NCI-H1436 (cell line): ENCODE data around the gene PRKCH.

ENCODE experiments used
- DNase-seq: peaks from one replicate; lab custom pipeline; 2025; lab: John Stamatoyannopoulos, UW

The PRKCH gene

DNA sequence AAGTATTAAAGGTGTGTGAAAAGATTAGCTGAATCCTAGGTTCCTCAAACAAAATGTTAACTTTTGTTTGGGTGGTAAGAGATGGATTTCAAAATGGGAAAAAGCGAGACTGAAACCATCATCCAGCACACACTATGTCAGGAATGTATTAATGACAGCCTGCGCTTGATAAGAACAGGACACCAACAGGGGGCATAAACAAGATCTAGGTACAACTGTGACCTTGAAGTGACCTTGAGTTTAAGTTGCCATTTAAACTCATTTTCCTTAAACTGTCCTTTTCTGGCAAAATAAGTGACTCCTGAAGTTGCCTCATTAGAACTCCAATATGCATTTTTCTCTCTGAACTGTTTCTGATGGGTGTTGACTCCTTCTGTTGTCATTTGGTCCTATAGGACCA is 17.1 kb downstream of the PRKCH start:
- DNase-seq, result no peak

DNA sequence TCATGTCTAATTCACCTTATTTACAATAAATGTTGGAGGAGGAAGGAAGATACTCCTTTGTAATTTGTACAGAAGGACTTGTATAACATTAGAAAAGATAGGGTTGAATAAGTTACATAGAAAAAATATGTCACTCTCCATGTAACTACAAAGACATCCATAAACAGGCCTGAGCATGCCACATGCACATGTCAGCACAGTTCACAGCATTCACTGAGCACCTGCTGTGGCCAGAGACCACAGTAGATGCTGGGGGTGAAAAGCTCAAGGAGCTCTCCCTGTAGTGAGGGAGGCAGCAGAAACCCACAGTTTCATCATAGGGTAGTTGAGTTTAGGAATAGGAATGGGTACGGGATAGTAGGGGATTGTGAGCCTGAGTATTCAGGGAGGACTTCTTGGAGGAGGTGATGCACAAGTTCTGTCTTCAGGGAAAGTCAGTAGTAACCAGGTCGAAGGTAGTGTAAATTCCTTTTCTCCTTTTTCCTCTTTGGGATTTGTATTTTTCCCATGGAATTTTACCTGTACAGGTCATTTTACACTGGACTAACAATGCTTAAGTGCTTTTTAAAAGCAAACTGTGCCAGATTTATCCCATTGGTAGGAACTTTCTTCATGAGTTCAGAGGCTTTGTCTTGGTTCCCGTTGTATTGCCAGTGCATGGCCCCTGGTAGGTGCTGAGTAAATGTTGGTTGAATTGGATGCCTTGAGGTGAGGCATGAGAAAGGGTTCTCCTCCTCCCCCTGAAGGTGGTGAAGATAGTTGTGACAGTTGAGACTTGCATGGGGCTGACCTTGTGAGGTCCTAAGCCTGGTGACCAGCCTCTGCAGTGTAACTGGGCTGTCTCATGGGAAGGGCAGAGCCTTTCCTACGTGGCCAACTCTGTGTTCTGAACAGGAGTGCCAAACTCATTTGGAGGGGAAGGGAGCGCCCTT is 20.2 kb downstream of the PRKCH start:
- DNase-seq, result no peak

DNA sequence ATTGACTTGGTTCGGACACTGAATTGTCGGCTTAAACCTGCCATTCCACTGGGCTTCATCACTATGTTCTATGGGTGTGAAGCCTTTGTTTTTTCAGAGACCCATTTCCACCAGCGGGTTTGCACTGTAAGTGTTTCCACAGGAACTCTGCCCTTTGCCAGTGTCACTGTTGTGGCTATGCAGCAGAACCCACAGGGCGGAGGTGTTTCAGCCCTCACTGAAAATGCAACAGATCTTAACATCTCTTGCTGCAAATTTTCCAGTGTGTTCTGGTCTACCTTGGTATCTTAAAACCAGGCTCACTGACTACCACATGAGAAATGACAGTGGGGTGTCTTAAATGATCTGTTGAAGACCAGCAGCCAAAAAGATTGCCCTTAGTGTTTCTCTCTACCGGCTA is 21.1 kb downstream of the PRKCH start:
- DNase-seq, result no peak

DNA sequence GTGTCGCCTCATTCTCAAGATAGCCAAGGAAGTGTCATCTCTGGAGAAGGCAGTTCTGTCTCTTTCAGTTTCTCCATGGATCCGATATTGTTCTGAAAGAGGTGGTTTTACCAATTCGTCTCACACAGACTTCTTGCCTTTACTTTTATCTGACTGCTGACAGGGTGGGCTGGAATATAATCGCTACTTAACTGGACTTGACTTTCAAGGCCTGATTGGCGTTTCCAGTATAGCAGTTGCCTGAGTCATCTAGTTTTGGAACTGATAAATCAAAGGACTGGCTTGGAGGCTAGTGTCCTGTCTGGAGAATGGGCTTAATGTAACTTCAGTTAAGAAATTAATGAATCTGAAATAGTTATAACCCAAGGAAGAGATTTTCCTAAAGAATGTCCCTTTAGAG is 21.6 kb downstream of the PRKCH start:
- no peak for DNase-seq

DNA sequence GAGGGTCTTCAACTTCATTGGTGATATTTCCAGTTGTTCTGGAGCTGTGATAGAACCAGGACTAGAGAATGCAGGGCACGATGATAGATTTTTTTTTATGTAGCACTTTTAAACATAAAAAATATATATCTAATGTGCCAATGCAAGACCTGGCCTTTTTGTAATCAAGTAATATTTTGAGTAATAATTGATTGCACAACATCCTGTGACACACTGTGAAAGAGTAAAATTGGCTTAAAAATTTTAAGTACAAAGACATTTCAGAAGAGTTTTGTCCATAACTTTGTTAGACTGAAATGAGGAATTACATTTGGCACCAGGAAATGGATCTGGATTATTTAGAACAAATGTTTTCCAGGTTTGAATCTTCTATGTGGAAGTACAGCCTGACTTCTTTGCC is 22.1 kb downstream of the PRKCH start:
- no peak for DNase-seq

DNA sequence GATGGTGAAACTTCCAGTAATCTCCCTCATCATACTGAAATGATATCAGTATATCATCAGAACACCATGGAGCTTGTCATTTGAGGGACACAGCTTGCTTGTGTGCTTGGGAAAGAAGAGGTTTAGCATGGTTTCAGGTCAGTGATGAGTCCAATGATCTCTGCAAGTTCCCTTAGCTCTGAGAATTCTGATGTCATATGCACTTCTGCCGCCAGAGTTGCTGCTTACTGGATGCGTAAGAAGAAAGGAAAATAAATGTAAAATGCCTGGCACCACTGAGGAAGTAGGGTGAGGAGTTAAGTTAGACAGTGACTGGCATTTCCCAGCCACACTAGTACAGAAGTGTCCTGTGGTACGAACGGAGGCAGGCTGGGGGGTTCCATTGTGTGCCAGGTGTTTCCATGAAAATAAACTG is 22.6 kb downstream of the PRKCH start:
- no peak for DNase-seq

DNA sequence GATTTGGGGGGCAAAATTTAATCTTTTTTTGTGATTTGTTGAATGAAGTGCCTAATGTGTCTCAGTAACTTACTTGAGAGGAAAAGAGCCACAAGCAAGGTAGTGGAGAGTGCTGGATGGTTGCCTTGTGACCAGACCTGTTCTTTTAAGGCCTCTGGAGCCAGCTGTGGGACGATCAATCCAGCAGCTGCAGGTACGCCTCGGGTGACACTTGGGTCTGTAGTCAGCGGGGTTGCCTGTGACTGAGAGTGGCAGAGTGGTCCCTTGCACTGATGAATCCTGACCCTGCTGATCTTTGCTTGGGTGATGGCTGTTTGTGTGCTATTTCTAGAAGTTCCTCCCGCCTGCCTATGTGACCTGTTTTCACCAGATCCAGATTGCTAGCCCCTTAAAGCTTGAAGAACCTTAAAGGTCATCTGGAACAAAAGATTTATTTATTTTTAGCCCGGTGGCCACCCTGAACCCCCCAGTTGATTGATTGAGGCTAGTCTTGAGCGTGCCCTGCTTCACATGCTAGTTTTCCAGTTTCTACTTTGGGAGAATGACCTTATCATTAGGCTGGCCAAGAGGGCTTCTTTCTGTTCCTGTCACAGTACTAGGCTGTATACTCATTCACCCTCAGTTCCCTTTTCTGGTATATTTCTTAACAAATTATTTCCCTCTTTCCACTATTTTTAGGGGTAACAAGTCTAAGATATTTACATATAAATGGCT is 23.2 kb downstream of the PRKCH start:
- DNase-seq, result no peak

DNA sequence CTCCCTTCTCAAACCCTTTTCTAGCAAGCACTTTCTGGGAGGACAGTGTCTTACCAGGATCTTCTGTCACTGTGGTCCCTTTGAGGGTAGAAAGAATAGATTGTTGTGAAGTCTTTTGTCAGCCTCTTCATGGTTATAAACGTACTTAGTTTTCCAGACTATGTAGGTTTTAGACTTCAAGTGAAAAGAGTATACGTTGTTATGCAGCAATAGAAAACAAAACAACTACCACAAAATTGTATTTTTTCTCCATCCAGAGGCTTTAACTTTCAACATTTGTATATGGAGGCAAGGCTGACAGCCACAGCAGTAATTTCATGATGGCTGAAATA is 23.7 kb downstream of the PRKCH start:
- no peak for DNase-seq

DNA sequence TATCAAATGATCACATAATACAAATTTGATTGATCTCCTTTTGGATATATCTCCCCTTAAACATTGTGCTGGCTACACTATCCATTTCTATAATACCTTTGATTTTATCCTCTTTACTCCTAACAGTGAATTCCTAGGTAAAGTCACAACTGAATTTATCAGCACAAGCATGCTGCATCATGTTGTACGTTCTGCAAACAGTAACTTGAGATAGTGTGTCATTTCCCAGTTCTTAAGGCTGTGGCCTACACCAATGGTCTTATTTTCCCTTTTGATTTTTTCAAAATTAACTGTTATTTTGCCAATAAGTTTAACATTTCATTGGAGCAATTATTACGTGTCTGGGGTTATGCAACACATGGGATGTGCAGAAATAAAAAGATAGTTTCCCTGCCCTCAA is 24.8 kb downstream of the PRKCH start:
- DNase-seq, result no peak

DNA sequence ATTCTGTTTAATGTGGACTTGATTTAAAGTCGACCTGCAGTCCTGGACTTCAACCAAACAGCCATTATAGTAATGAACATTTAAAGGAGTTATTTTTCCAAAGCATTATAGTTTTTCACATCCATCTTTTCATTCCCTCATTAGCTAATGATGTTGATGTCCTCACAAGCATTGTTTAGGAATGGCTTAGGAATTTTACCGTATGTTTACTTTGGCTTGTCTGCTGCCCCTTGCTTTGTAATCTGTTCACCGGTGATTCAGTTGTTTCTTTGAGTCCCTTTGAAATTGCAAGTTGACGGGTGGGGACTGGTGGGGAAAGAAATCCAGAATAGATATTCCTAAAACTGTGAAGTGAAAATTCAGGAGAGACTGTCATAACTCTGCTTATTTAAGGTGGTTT is 25.4 kb downstream of the PRKCH start:
- no peak for DNase-seq

DNA sequence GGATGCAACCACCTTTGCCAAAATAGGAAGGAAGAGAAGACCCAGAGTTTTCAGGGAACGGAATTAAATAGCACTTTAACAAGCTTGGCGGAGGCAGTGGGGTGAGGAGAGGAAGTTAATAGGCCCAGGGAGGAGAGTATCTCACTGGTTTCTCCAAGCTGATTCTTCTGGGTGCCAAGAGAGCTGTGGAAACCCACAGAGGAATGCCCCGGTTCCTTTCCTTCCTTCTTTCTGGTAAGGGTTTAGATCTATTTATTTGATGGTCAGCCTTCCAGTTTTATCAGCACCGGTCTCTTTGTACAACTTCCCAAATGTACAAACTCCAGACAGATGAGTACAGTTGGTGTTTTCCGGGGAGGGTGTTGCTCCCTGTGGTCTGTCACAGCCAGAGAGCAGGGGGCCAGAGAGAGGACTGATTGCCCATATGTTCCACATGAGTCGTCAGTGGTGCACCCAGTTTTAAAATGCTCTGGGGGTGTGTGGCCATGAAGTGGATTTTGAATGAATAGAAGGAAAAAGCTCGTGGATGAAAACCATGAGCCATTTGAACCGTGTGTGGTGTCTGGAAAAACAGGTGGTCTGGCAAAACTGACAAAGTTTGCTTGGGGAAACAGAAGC is 26.6 kb downstream of the PRKCH start:
- DNase-seq, result no peak

DNA sequence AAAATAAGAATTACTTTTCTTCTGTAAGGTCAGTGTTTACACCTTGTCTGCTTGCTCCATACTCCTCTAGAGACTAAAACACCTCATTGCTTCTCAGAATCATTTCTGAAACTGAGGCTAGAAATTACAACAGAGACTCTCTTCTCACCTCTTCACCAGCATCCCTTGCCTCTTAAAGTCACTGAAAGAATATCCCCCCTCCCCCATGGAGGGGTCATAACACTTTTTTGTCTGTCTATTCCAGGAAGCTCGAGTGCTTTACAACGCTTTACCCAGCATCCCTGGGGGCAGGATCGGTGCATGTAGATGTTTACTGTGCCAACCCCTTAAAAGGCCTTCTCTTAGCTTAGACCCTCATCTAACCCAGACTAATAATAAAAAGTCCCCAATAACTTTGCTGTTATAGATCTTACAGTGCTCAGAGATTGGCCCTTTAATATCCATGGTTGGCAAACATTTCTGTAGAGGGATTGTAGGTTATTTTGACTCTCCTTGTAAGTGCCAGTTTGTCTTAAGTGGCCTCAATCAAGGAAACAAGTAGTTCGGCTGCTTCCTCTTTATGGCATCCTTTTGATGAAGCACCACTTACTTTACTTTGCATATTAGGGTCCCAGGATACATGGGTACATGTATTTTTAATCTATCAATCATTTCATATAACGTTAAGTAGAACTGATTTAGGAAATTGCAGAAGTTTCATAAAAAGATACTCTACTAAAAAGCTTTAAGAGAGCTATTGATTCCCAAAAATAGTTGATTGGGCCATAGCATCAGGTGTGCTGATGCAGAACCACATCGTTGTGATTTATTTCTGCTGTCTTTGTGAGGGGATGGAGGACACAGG is 29.3 kb downstream of the PRKCH start:
- no peak for DNase-seq

DNA sequence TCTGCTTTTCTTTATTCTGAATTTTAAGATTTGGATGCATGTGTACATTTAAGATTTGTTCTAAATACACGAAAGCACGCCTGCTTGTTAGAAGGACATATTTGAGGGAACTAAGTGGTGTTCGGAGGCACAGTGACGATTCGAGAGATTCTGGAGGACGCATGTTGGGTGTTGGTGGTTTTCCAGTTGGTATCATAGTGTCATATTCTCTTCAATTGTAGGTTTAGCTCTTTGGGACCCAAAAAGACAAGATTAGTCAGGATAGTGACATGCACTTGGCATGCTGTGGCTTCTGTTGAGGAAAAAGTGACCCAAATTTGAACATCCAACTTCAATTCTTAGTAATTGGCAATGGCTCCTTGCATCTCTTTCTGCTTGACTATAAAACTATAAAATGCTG is 30.1 kb downstream of the PRKCH start:
- no peak for DNase-seq

DNA sequence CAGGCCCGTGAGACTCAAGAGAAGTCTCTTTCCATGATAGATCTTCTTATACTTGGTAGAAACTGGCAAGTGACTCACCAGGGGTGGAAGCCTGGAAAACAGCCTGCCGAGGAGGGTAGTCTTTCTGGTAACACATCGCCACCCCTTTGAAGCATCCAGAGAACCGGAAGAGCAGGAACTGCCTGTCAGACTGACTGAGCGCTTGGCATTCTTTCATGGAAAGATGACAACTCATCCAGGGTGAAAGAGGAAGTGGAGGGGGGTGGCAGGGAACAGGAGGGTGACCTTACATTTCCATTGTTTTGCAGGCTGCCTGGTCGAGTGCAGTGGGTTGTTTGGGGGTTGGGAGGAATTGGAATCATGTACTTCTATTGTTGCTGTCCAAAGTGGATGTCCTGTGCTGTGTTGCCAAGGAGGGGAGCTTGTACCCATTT is 34.5 kb downstream of the PRKCH start:
- no peak for DNase-seq

DNA sequence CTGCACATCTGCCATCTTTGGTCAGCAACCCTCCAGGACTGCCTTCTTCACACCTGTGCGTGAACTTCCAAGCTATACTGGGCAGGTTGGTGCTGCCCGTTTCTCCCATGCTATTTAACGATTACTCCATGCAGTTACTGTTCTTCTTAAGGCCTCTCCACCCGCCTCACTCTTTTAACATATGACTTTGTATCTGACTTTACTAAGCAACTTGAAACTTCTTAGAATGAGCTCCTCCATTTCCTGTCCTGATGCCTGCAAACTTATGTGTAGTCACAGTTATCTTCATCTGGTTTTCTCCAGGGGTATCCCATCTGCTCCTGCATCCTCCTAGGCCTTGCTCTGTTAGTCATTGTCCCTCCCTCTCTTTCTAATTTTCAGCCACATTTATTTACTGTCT is 35.7 kb downstream of the PRKCH start:
- DNase-seq, result no peak

DNA sequence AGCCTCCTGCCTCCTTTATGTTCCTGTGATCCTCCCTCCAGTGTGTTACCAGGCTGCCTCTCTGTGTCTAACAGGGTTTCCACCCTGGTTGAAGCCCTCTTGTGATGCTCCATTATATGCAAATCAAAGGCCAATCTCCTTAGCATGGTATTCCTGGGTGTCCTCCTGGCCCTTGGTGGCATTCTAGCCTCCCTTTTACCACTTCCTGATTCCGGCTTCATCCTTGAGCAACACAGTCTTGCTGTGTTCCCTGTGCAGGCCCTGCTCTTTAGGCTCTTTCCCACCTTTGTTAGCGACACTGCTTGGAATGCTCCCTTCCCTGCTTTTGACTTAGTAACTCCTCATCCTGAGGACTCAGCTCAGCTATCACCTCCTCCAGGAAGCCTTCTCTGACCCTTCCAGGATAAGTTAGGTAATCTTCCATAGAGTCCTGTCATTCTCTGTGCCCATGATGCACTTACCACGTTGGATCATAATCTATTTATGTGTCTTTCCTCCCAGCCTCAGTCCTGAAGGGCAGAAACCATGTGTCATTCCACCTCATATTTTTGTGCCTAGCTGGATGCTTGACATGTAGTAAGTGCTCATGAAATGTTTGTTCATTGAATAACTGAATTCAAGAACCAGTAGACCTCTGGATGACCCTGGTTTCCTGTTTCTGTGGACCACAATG is 37.3 kb downstream of the PRKCH start:
- DNase-seq, result no peak

DNA sequence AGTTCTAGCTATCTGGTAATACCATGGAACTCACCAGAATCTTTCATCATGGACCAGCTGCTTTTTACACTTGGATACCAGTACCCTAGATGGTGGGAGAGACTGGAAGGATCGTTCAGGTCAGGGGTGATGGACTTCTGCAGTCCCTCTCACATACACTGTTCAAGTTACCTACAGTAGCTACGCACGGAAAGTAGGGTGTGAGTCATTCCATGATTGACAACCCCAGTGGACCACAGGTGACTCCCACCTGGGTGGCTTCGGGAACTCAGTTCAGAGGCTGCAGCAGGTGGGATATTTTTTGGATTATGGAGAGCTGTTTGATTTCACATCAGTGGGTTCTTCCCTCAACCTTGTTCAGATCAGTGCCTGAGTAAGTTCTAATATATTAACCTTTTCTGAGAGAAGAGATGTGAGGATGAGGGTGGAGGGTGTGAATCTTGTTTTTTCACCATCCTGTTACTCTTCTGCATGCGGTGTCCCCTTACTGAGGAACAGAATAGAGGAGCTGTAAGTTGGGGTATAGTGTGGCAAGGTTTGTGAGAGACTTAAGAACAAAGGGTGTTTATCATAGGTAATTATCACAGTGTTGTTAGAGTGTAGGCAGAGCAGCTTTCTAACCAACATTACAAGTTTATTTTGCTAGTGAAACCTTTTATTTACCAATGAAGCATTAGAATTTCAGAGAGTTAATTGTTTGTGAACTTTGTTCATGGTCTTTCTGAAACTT is 39.6 kb downstream of the PRKCH start:
- no peak for DNase-seq

DNA sequence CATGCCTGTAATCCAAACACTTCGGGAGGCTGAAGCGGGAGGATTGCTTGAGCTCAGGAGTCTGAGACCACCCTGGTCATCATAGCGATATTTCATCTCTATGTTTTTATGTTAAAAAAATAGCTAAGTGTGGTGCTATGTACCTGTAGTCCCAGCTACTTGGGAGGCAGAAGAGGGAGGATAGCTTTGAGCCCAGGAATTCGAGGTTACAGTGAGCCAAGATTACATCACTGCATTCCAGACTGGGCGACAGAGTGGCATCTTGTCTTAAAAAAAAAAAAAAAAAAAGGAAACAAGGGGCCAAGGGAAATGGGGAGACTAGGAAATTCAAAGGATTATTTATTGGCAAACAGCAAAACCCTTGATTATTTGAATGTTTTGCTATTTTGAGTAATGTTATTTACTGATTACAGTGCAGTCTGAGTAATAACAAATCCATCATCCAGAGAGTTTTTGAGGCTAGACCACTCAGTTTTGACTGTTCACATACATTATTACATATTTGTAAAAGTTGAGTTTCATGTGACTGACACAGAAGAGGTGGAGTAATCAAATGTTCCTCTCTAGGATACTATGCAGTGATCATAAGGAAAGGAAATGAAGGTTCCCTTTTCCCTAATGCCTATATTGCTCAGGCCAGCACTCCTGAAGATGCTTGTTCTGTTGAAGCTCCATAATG is 40.8 kb downstream of the PRKCH start:
- no peak for DNase-seq

DNA sequence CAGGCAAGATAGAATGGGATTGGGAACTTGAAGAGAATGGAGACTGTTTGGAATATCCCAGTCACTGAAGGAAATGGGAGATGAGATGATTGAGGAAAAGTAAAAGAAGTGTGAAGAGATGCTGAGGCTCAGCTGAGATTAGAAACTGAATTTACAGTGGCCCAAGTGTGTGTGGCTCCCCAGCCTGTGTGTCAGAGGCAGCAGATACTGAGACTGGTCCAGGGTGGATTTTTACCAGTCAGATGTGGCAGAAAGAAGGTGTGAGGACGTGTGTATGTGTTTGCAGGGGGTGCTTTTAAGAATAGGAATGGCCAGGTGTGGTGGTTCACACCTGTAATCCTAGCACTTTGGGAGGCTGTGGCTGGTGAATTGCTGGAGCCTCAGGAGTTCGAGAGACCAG is 42.9 kb downstream of the PRKCH start:
- DNase-seq, result no peak

DNA sequence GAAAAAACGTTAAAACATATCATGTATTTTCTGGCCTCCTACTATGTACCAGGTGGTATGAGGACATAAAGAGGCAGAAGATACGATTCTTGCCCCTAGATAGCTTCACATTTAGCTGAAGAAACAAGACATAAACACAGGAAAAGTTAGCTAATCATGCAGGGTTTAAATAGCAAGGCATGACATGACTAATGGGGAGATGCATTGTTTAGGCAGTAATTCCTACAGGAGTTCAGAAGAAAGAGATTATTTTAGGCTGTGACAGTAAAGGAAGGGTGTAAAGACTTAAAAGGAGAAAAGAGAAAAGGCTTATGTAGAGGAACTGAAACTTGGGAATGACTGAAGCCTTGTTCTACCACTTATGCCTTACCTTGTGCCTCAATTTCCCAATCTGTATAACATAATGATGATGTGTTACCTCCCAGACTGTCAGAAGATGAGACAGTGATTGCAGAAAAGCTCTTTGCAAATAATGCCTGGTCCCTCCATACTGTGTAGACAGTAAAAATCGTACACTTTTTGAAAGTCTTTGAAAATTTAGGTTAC is 44.4 kb downstream of the PRKCH start:
- DNase-seq, result no peak
